H54 (cell line): ENCODE measurements around the gene CGREF1.
"Not testable (repeated sequence)": the region's sequence is repeated elsewhere in the genome, so short reads cannot be mapped to it uniquely, and the experiment has no call there.

Experiments
- DNase-seq: peaks from one replicate; pipeline ENCODE4 v3.0.0; 2011; ENCODE audit warnings: low spot score, mixed read lengths; ENCODE audit not compliant: insufficient read length
- FAIRE-seq: peaks from 3 replicates; lab custom pipeline; 2011; peaks lifted over from hg19 to GRCh38; lab: Jason Lieb, UNC
- POLR2A ChIP-seq: IDR thresholded peaks from 2 replicates; pipeline ENCODE4 v1.6.1; 2011; ENCODE audit warnings: low read depth, mild to moderate bottlenecking, low read length

The CGREF1 gene

GRCh38 chr2:27083410-27084296 lies 35.3 kb downstream of the CGREF1 start:
- no peak for TF ChIP-seq POLR2A
- no peak for FAIRE-seq
- DNase-seq: no peak

- DNase-seq (no peak), FAIRE-seq (no peak)
- TF ChIP-seq POLR2A: no peak
These were observed 36.0 kb downstream of the CGREF1 start for GRCh38 chr2:27082773-27083409.

DNA sequence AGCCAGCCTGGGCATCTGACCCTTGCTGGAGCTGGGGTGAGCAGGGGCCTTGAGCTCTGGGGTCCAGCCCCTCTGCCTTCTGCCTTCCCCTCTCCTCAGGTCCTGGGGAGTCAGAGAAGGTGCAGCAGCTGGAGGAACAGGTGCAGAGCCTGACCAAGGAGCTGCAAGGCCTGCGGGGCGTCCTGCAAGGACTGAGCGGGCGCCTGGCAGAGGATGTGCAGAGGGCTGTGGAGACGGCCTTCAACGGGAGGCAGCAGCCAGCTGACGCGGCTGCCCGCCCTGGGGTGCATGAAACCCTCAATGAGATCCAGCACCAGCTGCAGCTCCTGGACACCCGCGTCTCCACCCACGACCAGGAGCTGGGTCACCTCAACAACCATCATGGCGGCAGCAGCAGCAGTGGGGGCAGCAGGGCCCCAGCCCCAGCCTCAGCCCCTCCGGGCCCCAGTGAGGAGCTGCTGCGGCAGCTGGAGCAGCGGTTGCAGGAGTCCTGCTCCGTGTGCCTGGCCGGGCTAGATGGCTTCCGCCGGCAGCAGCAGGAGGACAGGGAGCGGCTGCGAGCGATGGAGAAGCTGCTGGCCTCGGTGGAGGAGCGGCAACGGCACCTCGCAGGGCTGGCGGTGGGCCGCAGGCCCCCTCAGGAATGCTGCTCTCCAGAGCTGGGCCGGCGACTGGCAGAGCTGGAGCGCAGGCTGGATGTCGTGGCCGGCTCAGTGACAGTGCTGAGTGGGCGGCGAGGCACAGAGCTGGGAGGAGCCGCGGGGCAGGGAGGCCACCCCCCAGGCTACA lies 36.8 kb downstream of the CGREF1 start:
- no peak for DNase-seq
- FAIRE-seq: no peak
- no peak for TF ChIP-seq POLR2A

GRCh38 chr2:27080603-27080936 lies 38.4 kb downstream of the CGREF1 start:
- no peak for TF ChIP-seq POLR2A
- no peak for DNase-seq
- no peak for FAIRE-seq

DNA sequence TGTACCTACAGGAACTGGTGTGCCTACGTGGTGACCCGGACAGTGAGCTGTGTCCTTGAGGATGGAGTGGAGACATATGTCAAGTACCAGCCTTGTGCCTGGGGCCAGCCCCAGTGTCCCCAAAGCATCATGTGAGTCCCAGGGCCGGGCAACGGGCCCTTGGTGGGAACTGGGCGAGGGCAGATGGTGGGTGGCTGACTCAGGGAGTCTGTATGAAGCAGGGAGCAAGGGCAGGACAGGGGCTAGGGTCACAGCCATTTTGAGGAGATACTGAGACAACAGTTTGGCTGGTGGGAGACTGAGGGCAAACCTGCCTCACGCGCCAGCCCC lies 38.8 kb downstream of the CGREF1 start:
- no peak for TF ChIP-seq POLR2A
- FAIRE-seq: no peak
- no peak for DNase-seq

DNA sequence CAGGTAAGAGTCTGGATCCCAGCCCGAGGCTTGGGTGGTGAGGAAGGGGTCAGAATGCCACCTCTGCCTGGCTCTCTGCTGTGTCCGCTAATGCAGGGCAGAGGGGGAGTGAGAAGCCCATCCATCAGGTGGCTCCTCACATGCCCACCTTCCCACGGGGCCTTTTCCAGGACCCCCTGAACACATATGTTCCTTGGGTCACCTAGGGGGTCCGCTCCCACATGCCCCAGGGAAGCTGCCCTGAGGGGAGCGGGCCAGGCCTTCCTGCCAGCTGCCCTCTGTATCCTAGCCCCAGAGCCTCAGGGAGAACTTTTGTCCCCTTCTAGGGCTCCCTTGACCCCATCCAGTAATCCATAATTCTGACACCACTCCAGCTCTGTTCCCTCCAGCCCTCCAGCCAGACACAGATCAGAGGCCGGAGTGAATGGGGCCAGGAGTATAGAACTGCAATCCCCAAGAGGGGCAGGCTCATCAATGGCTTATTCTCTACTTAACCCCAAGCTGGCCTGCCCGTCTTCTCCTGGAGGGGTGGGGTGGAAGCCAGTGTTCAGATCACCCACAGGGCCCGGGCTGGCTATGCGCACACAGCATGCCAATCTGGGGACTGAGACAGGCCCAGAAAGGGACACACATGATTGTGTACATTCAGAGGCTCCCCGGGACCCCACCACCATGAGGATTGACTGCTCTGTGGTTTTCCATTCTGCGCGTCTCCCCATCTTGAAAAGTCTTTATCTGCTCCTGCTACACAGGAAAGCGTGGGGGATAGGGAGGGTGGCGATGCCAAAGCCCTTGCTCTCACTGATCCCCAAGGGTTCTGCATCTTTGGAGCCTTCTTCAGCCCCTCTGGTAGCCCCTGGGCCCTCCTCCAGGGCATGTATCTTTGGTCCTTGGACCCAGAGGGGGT lies 39.4 kb downstream of the CGREF1 start:
- FAIRE-seq: no peak
- no peak for TF ChIP-seq POLR2A
- no peak for DNase-seq

DNA sequence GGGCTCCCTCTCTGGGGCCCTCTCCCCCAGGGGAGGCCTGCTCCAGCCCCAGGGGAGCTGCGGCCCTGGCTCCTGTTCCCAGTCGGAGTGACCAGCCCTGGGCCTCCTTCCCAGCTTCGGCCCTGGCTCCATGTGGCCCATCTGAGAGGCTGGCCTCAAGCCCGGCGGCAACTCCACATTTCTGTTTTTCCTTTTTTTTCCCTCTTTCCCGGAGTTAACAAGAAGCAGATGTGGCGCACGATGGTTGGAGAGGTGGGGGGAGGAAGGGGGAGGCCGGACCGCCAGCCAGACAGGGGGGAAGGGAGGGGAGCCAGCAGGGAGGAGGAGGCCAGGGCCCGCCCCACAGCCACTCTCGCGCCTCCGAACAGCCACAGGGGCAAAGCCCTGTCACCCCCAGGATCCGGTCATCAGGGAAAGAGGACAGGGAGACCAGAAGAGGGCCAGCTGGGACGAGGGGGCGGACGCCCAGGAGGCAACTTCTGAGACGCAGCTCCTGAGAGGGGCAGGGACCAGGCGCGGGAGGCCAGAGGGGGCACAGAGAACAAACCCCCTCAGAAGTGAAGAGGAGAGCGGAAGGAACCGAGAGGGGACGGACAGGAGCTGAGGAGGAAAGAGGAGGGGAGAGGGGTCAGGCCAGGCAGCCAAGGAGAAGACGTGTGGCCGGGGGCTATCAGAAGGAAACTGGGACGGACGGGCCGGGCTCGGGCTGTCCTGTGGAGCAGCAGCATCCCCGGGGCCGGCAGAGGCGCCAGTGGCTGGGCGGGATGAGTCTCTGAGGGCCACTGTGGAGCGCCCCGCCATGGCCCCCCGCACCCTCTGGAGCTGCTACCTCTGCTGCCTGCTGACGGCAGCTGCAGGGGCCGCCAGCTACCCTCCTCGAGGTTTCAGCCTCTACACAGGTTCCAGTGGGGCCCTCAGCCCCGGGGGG lies 40.4 kb downstream of the CGREF1 start, which contains the start of gene EMILIN1:
Gene EMILIN1, plus strand, starts transcription at position 349 of the 928 bp plus-strand sequence. Its CDS starts 451 bp downstream, at position 800.
- no peak for TF ChIP-seq POLR2A
- no peak for FAIRE-seq
- DNase-seq: no peak

GRCh38 chr2:27077231-27077630 lies 41.7 kb downstream of the CGREF1 start:
- DNase-seq: no peak
- no peak for FAIRE-seq
- TF ChIP-seq POLR2A: no peak

DNA sequence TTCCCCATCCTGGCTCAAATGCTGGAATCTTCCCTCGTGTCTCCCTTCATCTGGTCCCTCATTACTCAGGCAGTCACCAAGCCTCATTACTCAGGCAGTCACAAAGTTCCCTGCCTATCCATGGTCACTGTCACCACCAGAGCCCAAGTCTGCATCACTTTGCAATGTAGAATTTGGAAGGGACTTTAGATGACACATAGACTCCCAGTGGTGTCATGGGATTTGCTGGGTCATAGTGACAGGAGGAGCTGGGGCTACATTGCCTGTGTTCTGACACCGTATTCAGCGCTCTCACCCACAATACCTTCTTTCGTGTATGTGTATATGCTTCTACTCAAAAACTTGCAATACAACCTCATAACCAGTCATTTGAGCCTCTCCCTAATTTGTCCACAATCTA lies 42.6 kb downstream of the CGREF1 start:
- DNase-seq: no peak

GRCh38 chr2:27075566-27075871 lies 43.4 kb downstream of the CGREF1 start:
- DNase-seq, FAIRE-seq: not testable (repeated sequence)

More for the DNA sequence above, 42.6 kb downstream of the CGREF1 start:
- FAIRE-seq: no peak
- TF ChIP-seq POLR2A: no peak

DNA sequence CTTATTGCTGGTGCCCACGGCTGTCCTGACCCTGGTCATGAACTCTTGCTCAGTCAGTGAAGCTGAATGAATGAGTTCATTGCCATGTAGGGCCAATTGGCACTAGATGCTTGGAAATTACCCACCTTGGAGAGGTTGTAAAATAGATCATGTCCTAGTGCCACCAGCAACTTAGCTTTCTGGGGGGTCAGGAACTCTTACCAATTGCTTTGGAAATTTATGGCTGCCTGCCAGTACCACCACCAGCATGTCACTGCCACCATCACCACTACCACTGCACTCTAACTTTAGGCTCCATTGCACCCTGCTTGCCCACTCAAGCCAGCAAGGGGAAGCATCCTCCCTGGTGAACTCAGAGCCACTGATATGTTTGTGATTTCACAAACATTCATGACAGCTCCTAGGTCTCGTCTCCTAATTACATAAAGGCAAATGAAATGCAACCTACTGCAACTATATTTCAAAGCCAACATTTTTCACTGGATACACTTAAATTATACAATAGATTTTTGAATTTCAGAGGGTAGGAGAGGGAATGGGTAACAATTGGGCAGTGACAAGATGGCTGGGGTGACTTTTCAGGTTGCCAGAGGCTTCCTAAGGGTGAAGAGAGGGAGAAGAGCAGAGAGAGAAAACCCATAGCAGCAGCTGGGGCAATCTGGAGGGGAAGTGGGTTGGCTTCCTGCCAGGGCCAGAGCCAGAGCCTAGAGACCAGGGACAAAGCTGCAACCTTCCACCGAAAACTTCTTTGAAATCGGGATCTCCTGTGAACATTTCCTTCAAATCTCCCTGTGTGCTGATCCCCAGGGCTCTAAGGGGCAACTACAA lies 44.0 kb downstream of the CGREF1 start:
- DNase-seq (no peak), FAIRE-seq (no peak)
- TF ChIP-seq POLR2A: no peak

GRCh38 chr2:27073782-27074181 lies 45.1 kb downstream of the CGREF1 start:
- FAIRE-seq (no peak), DNase-seq (no peak)

More at GRCh38 chr2:27073782-27074181, 45.1 kb downstream of the CGREF1 start:
- TF ChIP-seq POLR2A: no peak
